ENCODE data around the gene CECR2.

DNA sequence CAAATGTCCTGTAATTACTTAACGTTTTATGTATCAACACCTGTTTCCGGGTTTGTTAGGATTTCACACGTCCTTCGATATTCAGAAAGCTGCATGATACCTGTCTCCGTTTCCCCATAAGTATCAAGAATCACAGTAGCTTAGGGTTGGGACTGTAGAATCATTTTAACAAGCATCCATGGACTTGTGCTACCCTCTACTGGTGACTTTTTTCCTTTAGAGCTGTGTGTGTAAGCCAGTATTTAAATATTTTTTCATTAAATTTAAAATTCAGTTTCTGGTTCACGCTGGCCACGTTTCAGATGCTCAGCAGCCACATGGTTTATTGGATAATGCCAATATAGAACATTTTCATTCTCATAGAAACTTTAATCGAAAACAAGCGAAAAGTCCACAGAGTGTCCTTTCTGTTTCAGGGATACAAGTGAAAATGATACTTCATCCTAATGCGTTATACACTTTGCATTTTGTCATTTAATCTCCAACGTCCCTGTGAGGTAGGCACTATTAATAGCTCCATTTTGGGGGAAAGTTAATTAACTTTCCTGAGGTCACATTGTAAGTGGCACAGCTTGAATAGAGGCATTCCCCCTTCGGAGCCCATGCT is 132.5 kb downstream of the CECR2 start:
- TF ChIP-seq EZH2 (IDR thresholded peaks at IDR 0.05; ENCODE audit: low read length, unreplicated experiment) (no peak), EZH2phosphoT487 (IDR thresholded peaks at IDR 0.05; ENCODE audit: borderline replicate concordance, low read length) (no peak)
